Uterus (tissue), 4 donors: ENCODE results near the gene DCPS. TPM values are rescaled to one million over a fixed set of nuclear protein-coding genes. Genes with fewer than 3 reads are reported as not detected.
"Not testable (repeated sequence)": the region's sequence is repeated elsewhere in the genome, so short reads cannot be mapped to it uniquely, and the experiment has no call there.

ENCODE experiments used
- DNase-seq, 2 donors: peaks; one replicate each; pipeline ENCODE4 v3.0.0-alpha.2; 2019 to 2020
- H3K27ac ChIP-seq, 2 donors: fragments of 200-600 bp; sonication (generic); 1 replicate in 1 of 2; 2 replicates in 1 of 2; pipeline ENCODE4 v1.5.1; 2016 to 2018
- H3K27me3 ChIP-seq, 2 donors: fragments of 200-600 bp; sonication (generic); one replicate each; pipeline ENCODE4 v1.5.1; 2018 to 2019; ENCODE audit warnings: control low read depth in 1 of 2
- H3K36me3 ChIP-seq, 2 donors: fragments of 200-600 bp; sonication (generic); one replicate each; pipeline ENCODE4 v1.5.1; 2019; ENCODE audit warnings: control low read depth in 1 of 2
- H3K4me1 ChIP-seq, 2 donors: fragments of 200-600 bp; sonication (generic); one replicate each; pipeline ENCODE4 v1.5.1; 2018 to 2019; ENCODE audit warnings: control low read depth in 1 of 2
- H3K4me3 ChIP-seq, 2 donors: fragments of 200-600 bp; sonication (generic); 1 replicate in 1 of 2; 2 replicates in 1 of 2; pipeline ENCODE4 v1.5.1; 2018 to 2019; ENCODE audit warnings: mild to moderate bottlenecking in 1 of 2
- H3K9me3 ChIP-seq, 2 donors: fragments of 200-600 bp; sonication (generic); one replicate each; pipeline ENCODE4 v1.5.1; 2019; ENCODE audit warnings: control low read depth in 1 of 2
- CTCF ChIP-seq, 4 experiments: fragments of 200-600 bp in 2 of 4; fragments of 450-650 bp in 2 of 4; sonication (generic) in 2 of 4; IDR thresholded peaks; one replicate each; pipeline ENCODE4 v1.5.1; 2016 to 2019; ENCODE audit warnings: antibody characterized with exemption in 4 of 4, mild to moderate bottlenecking in 2 of 4, moderate library complexity in 1 of 4
- POLR2A ChIP-seq, 2 donors: fragments of 450-650 bp; IDR thresholded peaks; one replicate each; pipeline ENCODE4 v1.6.1; 2016; ENCODE audit warnings: antibody characterized with exemption in 2 of 2, mild to moderate bottlenecking in 1 of 2, moderate library complexity in 1 of 2
- intact Hi-C: fragments of 100-400 bp; cut with DNase I; formaldehyde crosslinking; loops from one replicate; pipeline ENCODE4 v1.15.1; 2023; ENCODE audit warnings: low total_unique reads
- total RNA-seq, 4 donors: library from RNA; depleted of rRNA in 3 of 4; stranded (reverse); fragments of >200 nt in 3 of 4; gene quantifications; one replicate each; pipeline versions ENCODE4 v1.1.0 to v1.2.4, GENCODE V29; 2014 to 2023
- donor health status: DM: yes; HTN: yes; CAD: no.

The DCPS gene
- total RNA-seq, 4 donors from 2014 or later: 6.4 to 19.7 (median 13.0) TPM

GRCh38 chr11:126345759-126346585, 42.1 kb downstream of the DCPS start:
- H3K27ac ChIP-seq: peak overlapping the region; percentile 81 to 88
- no peak for TF ChIP-seq POLR2A (IDR thresholded peaks at IDR 0.05)
- TF ChIP-seq CTCF (IDR thresholded peaks at IDR 0.05): no peak
- peaks cover 0 to 13% of the 10 kb centered on the region in 2 donors for H3K4me1 ChIP-seq
- peak; percentile 75 to 82 for DNase-seq
- H3K27me3 ChIP-seq: no peaks in the 10 kb centered on the region
- intact Hi-C loops: no loop called here
- no peaks in the 10 kb centered on the region for H3K36me3 ChIP-seq
- no peaks in the 10 kb centered on the region for H3K9me3 ChIP-seq
- H3K4me3 ChIP-seq: no peak overlapping the region

- H3K36me3 ChIP-seq: no peaks in the 10 kb centered on the region
- TF ChIP-seq POLR2A (IDR thresholded peaks at IDR 0.05) (no peak), CTCF (IDR thresholded peaks at IDR 0.05) (no peak)
- H3K27ac ChIP-seq: peak overlapping the region; percentile 81 to 88
- intact Hi-C loops: no loop called here
- no peaks in the 10 kb centered on the region for H3K27me3 ChIP-seq
- peaks cover 0 to 13% of the 10 kb centered on the region in 2 donors for H3K4me1 ChIP-seq
- no peaks in the 10 kb centered on the region for H3K9me3 ChIP-seq
- DNase-seq: no peak
- H3K4me3 ChIP-seq: no peak overlapping the region
Measured at GRCh38 chr11:126346586-126346940, 42.7 kb downstream of the DCPS start.

GRCh38 chr11:126346946-126347345, 43.1 kb downstream of the DCPS start:
- H3K27me3 ChIP-seq, H3K4me3 ChIP-seq, intact Hi-C loops, DNase-seq, H3K9me3 ChIP-seq, H3K36me3 ChIP-seq: not testable (repeated sequence)
- H3K4me1 ChIP-seq: peaks cover 0 to 13% of the 10 kb centered on the region in 2 donors
- H3K27ac ChIP-seq: peak overlapping the region; percentile 81 to 88

GRCh38 chr11:126347751-126348668, 44.1 kb downstream of the DCPS start:
- Histone ChIP-seq H3K4me1 (peaks cover 0 to 13% of the 10 kb centered on the region in 2 donors), H3K27ac (peak overlapping the region; percentile 33 to 88), H3K4me3 (no peak overlapping the region), H3K9me3 (no peaks in the 10 kb centered on the region), H3K27me3 (no peaks in the 10 kb centered on the region), H3K36me3 (no peaks in the 10 kb centered on the region)
- intact Hi-C loops: no loop called here
- no peak for TF ChIP-seq CTCF (IDR thresholded peaks at IDR 0.05)
- TF ChIP-seq POLR2A (IDR thresholded peaks at IDR 0.05): no peak
- DNase-seq: no peak

GRCh38 chr11:126348806-126349582, 45.1 kb downstream of the DCPS start:
- TF ChIP-seq POLR2A (IDR thresholded peaks at IDR 0.05) (no peak), CTCF (IDR thresholded peaks at IDR 0.05) (no peak)

More at GRCh38 chr11:126348806-126349582, 45.1 kb downstream of the DCPS start:
- Histone ChIP-seq H3K36me3 (no peaks in the 10 kb centered on the region), H3K27me3 (no peaks in the 10 kb centered on the region), H3K9me3 (no peaks in the 10 kb centered on the region), H3K4me1 (peaks cover 0 to 13% of the 10 kb centered on the region in 2 donors), H3K27ac (peak overlapping the region in 1 of 2 donors; percentile 88), H3K4me3 (no peak overlapping the region)
- no peak for DNase-seq
- intact Hi-C loops: no loop called here
